Measurements from ENCODE around the gene ZNF785.

GRCh38 chr16:30628628-30629540 lies 43.4 kb upstream of the ZNF785 start:
- no peak for TF ChIP-seq IKZF1 (IDR thresholded peaks at IDR 0.05)
- TF ChIP-seq ZNF710 (CRISPR knock-in tag; IDR thresholded peaks at IDR 0.05; ENCODE audit: borderline replicate concordance): no peak
